Jurkat, Clone E6-1 (cell line): ENCODE results near the gene MRPS24.
"Not testable (repeated sequence)": the region's sequence is repeated elsewhere in the genome, so short reads cannot be mapped to it uniquely, and the experiment has no call there.

Experiments used
- DNase-seq: peaks from one replicate; pipeline ENCODE4 v3.0.0-alpha.2; 2011; ENCODE audit warnings: low read depth, low spot score
- H3K4me3 ChIP-seq: 2 replicates; pipeline ENCODE4 v1.5.1; 2011; ENCODE audit warnings: mild to moderate bottlenecking, low read length, control low read depth, moderate library complexity

The MRPS24 gene

GRCh38 chr7:43844662-43845061 lies 24.7 kb downstream of the MRPS24 start:
- no peak for DNase-seq
- H3K4me3 ChIP-seq: no peak overlapping the region

- H3K4me3 ChIP-seq: no peak overlapping the region
- DNase-seq: no peak
Measured at GRCh38 chr7:43844257-43844656, 25.1 kb downstream of the MRPS24 start.

- H3K4me3 ChIP-seq: no peak overlapping the region
- DNase-seq: no peak
Measured at GRCh38 chr7:43843296-43843695, 26.0 kb downstream of the MRPS24 start.

GRCh38 chr7:43838201-43838658 lies 31.1 kb downstream of the MRPS24 start:
- no peak for DNase-seq

GRCh38 chr7:43834463-43835251 lies 34.7 kb downstream of the MRPS24 start:
- H3K4me3 ChIP-seq: peak overlapping the region; percentile 24
- peak; percentile 56 for DNase-seq

More at GRCh38 chr7:43838201-43838658, 31.1 kb downstream of the MRPS24 start:
- peak overlapping the region; percentile 47 for H3K4me3 ChIP-seq

GRCh38 chr7:43830917-43831316 lies 38.4 kb downstream of the MRPS24 start:
- DNase-seq, H3K4me3 ChIP-seq: not testable (repeated sequence)

- DNase-seq: no peak
Measured at GRCh38 chr7:43825391-43825808, 43.9 kb downstream of the MRPS24 start.

GRCh38 chr7:43824963-43825362 lies 44.4 kb downstream of the MRPS24 start:
- H3K4me3 ChIP-seq: no peak overlapping the region
- no peak for DNase-seq

More at GRCh38 chr7:43825391-43825808, 43.9 kb downstream of the MRPS24 start:
- H3K4me3 ChIP-seq: no peak overlapping the region

GRCh38 chr7:43824513-43824912 lies 44.8 kb downstream of the MRPS24 start:
- not testable (repeated sequence) for H3K4me3 ChIP-seq, DNase-seq

- H3K4me3 ChIP-seq: no peak overlapping the region
- no peak for DNase-seq
Measured at GRCh38 chr7:43823941-43824340, 45.4 kb downstream of the MRPS24 start.

- H3K4me3 ChIP-seq, DNase-seq: not testable (repeated sequence)
Measured at GRCh38 chr7:43823425-43823824, 45.9 kb downstream of the MRPS24 start.
